HG02610 (cell line): Measurements from ENCODE around the gene RALA.
A peak's percentile ranks its signal among the peaks of the same experiment; 100 is the strongest.
"Not testable (repeated sequence)": the region's sequence is repeated elsewhere in the genome, so short reads cannot be mapped to it uniquely, and the experiment has no call there.

Experiments used
- ATAC-seq: cut with Tn5 transposase; IDR thresholded peaks from one replicate; pipeline ENCODE4 v1.9.1; 2021; ENCODE audit warnings: mild to moderate bottlenecking, moderate library complexity; ENCODE audit not compliant: unreplicated experiment

The RALA gene

GRCh38 chr7:39644170-39644569 lies 20.8 kb downstream of the RALA start:
- ATAC-seq = no peak

GRCh38 chr7:39645482-39646407 lies 22.4 kb downstream of the RALA start:
- no peak for ATAC-seq

- ATAC-seq = peak; percentile 47
Measured at GRCh38 chr7:39647816-39648215, 24.4 kb downstream of the RALA start.

- ATAC-seq = no peak
Measured at GRCh38 chr7:39650676-39651075, 27.3 kb downstream of the RALA start.

GRCh38 chr7:39651265-39651664 lies 27.9 kb downstream of the RALA start:
- ATAC-seq = no peak

- ATAC-seq = no peak
Measured at GRCh38 chr7:39656415-39656814, 33.0 kb downstream of the RALA start.

- ATAC-seq = no peak
Measured at GRCh38 chr7:39659356-39660013, 36.1 kb downstream of the RALA start.

GRCh38 chr7:39661960-39662359 lies 38.6 kb downstream of the RALA start:
- ATAC-seq = no peak

- ATAC-seq = no peak
Measured at GRCh38 chr7:39663263-39663662, 39.9 kb downstream of the RALA start.

GRCh38 chr7:39664057-39664456 lies 40.7 kb downstream of the RALA start:
- ATAC-seq = no peak

- no peak for ATAC-seq
Measured at GRCh38 chr7:39664585-39664984, 41.2 kb downstream of the RALA start.

- no peak for ATAC-seq
Measured at GRCh38 chr7:39666562-39666961, 43.2 kb downstream of the RALA start.

GRCh38 chr7:39667341-39667923 lies 44.1 kb downstream of the RALA start:
- ATAC-seq = no peak

- ATAC-seq = not testable (repeated sequence)
Measured at GRCh38 chr7:39668280-39668679, 44.9 kb downstream of the RALA start.

- no peak for ATAC-seq
Measured at GRCh38 chr7:39670052-39670451, 46.7 kb downstream of the RALA start.

- ATAC-seq = no peak
Measured at GRCh38 chr7:39670934-39671333, 47.6 kb downstream of the RALA start.

GRCh38 chr7:39672176-39672575 lies 48.8 kb downstream of the RALA start:
- ATAC-seq = no peak

GRCh38 chr7:39673868-39674267 lies 50.5 kb downstream of the RALA start:
- ATAC-seq = no peak

- no peak for ATAC-seq
Measured at GRCh38 chr7:39674406-39674805, 51.0 kb downstream of the RALA start.

GRCh38 chr7:39676346-39676745 lies 53.0 kb downstream of the RALA start:
- no peak for ATAC-seq

GRCh38 chr7:39678930-39679709 lies 55.7 kb downstream of the RALA start:
- no peak for ATAC-seq
